NCI-H2107 (cell line): ENCODE results near the gene BOLA2.
"Not testable (repeated sequence)": the region's sequence is repeated elsewhere in the genome, so short reads cannot be mapped to it uniquely, and the experiment has no call there.

Experiments
- DNase-seq: peaks from one replicate; lab custom pipeline; 2025; lab: John Stamatoyannopoulos, UW

Gene BOLA2

GRCh38 chr16:29454269-29454668 is at the start of gene BOLA2, which contains the start of gene SLX1B:
Gene BOLA2, minus strand, starts transcription at chr16:29454351. Its CDS starts 98 bp downstream, at chr16:29454253.
Gene SLX1B, plus strand, starts transcription at chr16:29454533.
- not testable (repeated sequence) for DNase-seq

- not testable (repeated sequence) for DNase-seq
Measured at GRCh38 chr16:29482276-29482675, 28.1 kb upstream of the BOLA2 start.

GRCh38 chr16:29472065-29472464 is 17.9 kb upstream of the BOLA2 start:
- DNase-seq, result not testable (repeated sequence)

GRCh38 chr16:29469660-29470059 is 15.5 kb upstream of the BOLA2 start:
- not testable (repeated sequence) for DNase-seq

GRCh38 chr16:29467654-29468366 is 13.7 kb upstream of the BOLA2 start:
- not testable (repeated sequence) for DNase-seq

- not testable (repeated sequence) for DNase-seq
Measured at GRCh38 chr16:29466904-29467303, 12.8 kb upstream of the BOLA2 start.

GRCh38 chr16:29465985-29466824 is 12.1 kb upstream of the BOLA2 start:
- not testable (repeated sequence) for DNase-seq

GRCh38 chr16:29460647-29461030 is 6.5 kb upstream of the BOLA2 start:
- not testable (repeated sequence) for DNase-seq

GRCh38 chr16:29459706-29460646 is 5.8 kb upstream of the BOLA2 start, which contains the start of gene SULT1A4:
Gene SULT1A4, plus strand, starts transcription at chr16:29459913. Its CDS starts 1,473 bp downstream, at chr16:29461386.
- not testable (repeated sequence) for DNase-seq

- not testable (repeated sequence) for DNase-seq
Measured at GRCh38 chr16:29457660-29458059, 3.5 kb upstream of the BOLA2 start.

- not testable (repeated sequence) for DNase-seq
Measured at GRCh38 chr16:29454828-29455227, 677 bp upstream of the BOLA2 start.

GRCh38 chr16:29453754-29454153 is 397 bp downstream of the BOLA2 start:
- not testable (repeated sequence) for DNase-seq

- DNase-seq, result not testable (repeated sequence)
Measured at GRCh38 chr16:29425390-29425789, 28.8 kb downstream of the BOLA2 start.

GRCh38 chr16:29423587-29423986 is 30.6 kb downstream of the BOLA2 start:
- not testable (repeated sequence) for DNase-seq

GRCh38 chr16:29405249-29405648 is 48.9 kb downstream of the BOLA2 start:
- not testable (repeated sequence) for DNase-seq
